IMR-90 (cell line): ENCODE data around the gene EML4. TPM values are rescaled to one million over a fixed set of nuclear protein-coding genes. Genes with fewer than 3 reads are reported as not detected.
A peak's percentile ranks its signal among the peaks of the same experiment; 100 is the strongest.

Experiments used
- ATAC-seq: fragments of 200-7000 bp; cut with Tn5 transposase; 2 replicates; pipeline ENCODE4 v1.9.1; 2020; ENCODE audit warnings: low read depth, mild to moderate bottlenecking, moderate library complexity
- BruUV-seq: library from RNA; stranded (reverse); fragments of 400-500 nt; replicated peaks from 2 replicates; lab custom pipeline; 2021; lab: Mats Ljungman, UMichigan
- CTCF ChIA-PET: fragments of 300-600 bp; formaldehyde crosslinking; extraction: SDS; loops from one replicate; lab custom pipeline; 2021; ENCODE audit warnings: antibody characterized with exemption; lab: Yijun Ruan, JAX
- POLR2A ChIA-PET: fragments of 300-600 bp; sonication (Branson Sonifier 250); formaldehyde crosslinking; loops from one replicate; lab custom pipeline; 2022; ENCODE audit warnings: antibody characterized with exemption; ENCODE audit not compliant: unreplicated experiment; lab: Charles Lee
- DNase-seq: peaks from one replicate; pipeline ENCODE4 v3.0.0; 2013
- H2AFZ ChIP-seq: replicated peaks from 2 replicates; pipeline ENCODE3; 2013; ENCODE audit warnings: low read length, mild to moderate bottlenecking; ENCODE audit not compliant: poor library complexity
- H2AK5ac ChIP-seq: 2 replicates; pipeline ENCODE4 v1.6.1; 2013; ENCODE audit warnings: low read depth, low read length, inconsistent platforms
- H2AK9ac ChIP-seq: replicated peaks from 2 replicates; pipeline ENCODE3; 2013; ENCODE audit warnings: mild to moderate bottlenecking, low read depth, low read length, moderate library complexity; ENCODE audit not compliant: poor library complexity
- H2BK120ac ChIP-seq: 2 replicates; pipeline ENCODE4 v1.6.1; 2013; ENCODE audit warnings: low read depth, low read length, inconsistent platforms
- H2BK15ac ChIP-seq: 3 replicates; pipeline ENCODE4 v1.6.1; 2013; ENCODE audit warnings: low read depth, low read length, inconsistent platforms
- H2BK20ac ChIP-seq: 2 replicates; pipeline ENCODE4 v1.6.1; 2013; ENCODE audit warnings: low read depth, mild to moderate bottlenecking, inconsistent platforms, low read length, moderate library complexity
- H2BK5ac ChIP-seq: 2 replicates; pipeline ENCODE4 v1.6.1; 2013; ENCODE audit warnings: mild to moderate bottlenecking, low read depth, low read length, inconsistent platforms; ENCODE audit not compliant: poor library complexity, severe bottlenecking
- H3K14ac ChIP-seq: replicated peaks from 2 replicates; pipeline ENCODE4 v1.6.1; 2013; ENCODE audit warnings: low read depth, low read length, inconsistent platforms
- H3K18ac ChIP-seq: 2 replicates; pipeline ENCODE4 v1.6.1; 2013; ENCODE audit warnings: low read depth, low read length, control low read depth
- H3K23ac ChIP-seq: 2 replicates; pipeline ENCODE4 v1.6.1; 2013; ENCODE audit warnings: low read depth, low read length, inconsistent platforms
- H3K27ac ChIP-seq: 2 replicates; pipeline ENCODE4 v1.5.1; 2013; ENCODE audit warnings: mild to moderate bottlenecking, control low read depth, low read length; ENCODE audit not compliant: insufficient read depth
- H3K27me3 ChIP-seq: 2 replicates; pipeline ENCODE4 v1.6.1; 2013; ENCODE audit warnings: low read length; ENCODE audit not compliant: control insufficient read depth, insufficient read depth
- H3K36me3 ChIP-seq: 2 replicates; pipeline ENCODE4 v1.6.1; 2013; ENCODE audit warnings: low read length, mixed read lengths; ENCODE audit not compliant: control insufficient read depth, insufficient read depth
- H3K4ac ChIP-seq: 2 replicates; pipeline ENCODE4 v1.6.1; 2013; ENCODE audit warnings: low read depth, low read length, inconsistent platforms
- H3K4me1 ChIP-seq: 2 replicates; pipeline ENCODE4 v1.6.1; 2013; ENCODE audit warnings: low read length, mixed read lengths; ENCODE audit not compliant: control insufficient read depth, insufficient read depth
- H3K4me2 ChIP-seq: 2 replicates; pipeline ENCODE4 v1.6.1; 2013; ENCODE audit warnings: low read depth, mild to moderate bottlenecking, control low read depth, low read length, moderate library complexity
- H3K4me3 ChIP-seq: 2 replicates; pipeline ENCODE4 v1.5.1; 2013; ENCODE audit warnings: low read depth, mild to moderate bottlenecking, control low read depth, low read length, moderate library complexity; ENCODE audit not compliant: insufficient read depth
- H3K56ac ChIP-seq: 2 replicates; pipeline ENCODE4 v1.6.1; 2013; ENCODE audit warnings: low read length, inconsistent platforms; ENCODE audit not compliant: insufficient read depth; ENCODE audit errors: extremely low read depth
- H3K79me1 ChIP-seq, 2 experiments: 2 replicates each; pipeline ENCODE4 v1.6.1; 2013; ENCODE audit warnings: low read length in 2 of 2, inconsistent platforms in 1 of 2, low read depth in 1 of 2
- H3K9ac ChIP-seq: 2 replicates; pipeline ENCODE4 v1.6.1; 2013; ENCODE audit warnings: low read depth, low read length, control low read depth
- H3K9me1 ChIP-seq: 2 replicates; pipeline ENCODE4 v1.6.1; 2013; ENCODE audit warnings: low read length, inconsistent platforms; ENCODE audit not compliant: insufficient read depth
- H3K9me3 ChIP-seq: 2 replicates; pipeline ENCODE4 v1.6.1; 2013; ENCODE audit warnings: low read length; ENCODE audit not compliant: control insufficient read depth, insufficient read depth
- H4K20me1 ChIP-seq: 2 replicates; pipeline ENCODE4 v1.6.1; 2013; ENCODE audit warnings: low read length, inconsistent platforms; ENCODE audit not compliant: insufficient read depth
- H4K5ac ChIP-seq: 2 replicates; pipeline ENCODE4 v1.6.1; 2013; ENCODE audit warnings: mild to moderate bottlenecking, low read depth, low read length, control low read depth
- H4K8ac ChIP-seq, 2 experiments: 2 replicates each; pipeline ENCODE4 v1.6.1; 2013; ENCODE audit warnings: low read depth in 2 of 2, low read length in 2 of 2, control low read depth in 1 of 2, inconsistent platforms in 1 of 2
- H4K91ac ChIP-seq: 2 replicates; pipeline ENCODE4 v1.6.1; 2013; ENCODE audit warnings: low read depth, low read length, inconsistent platforms; ENCODE audit not compliant: insufficient read depth
- CEBPB ChIP-seq: IDR thresholded peaks from 2 replicates; pipeline ENCODE4 v1.6.1; 2012; ENCODE audit warnings: low read depth, low read length, improper control_type of control experiment
- CHD1 ChIP-seq: IDR thresholded peaks from 2 replicates; pipeline ENCODE4 v1.6.1; 2012; ENCODE audit warnings: low read depth, low read length, improper control_type of control experiment
- WGBS, 2 experiments: methylation state at CpG; one replicate each; pipeline versions ENCODE4 v1.1.5 to v1.1.7; 2013; ENCODE audit warnings: missing lambda C conversion rate in 2 of 2; ENCODE audit not compliant: insufficient read length in 1 of 2; ENCODE audit errors: extremely low coverage in 2 of 2; 5-methylcytosine and 5-hydroxymethylcytosine counted together
- dilution Hi-C: fragments of 300-500 bp; cut with HindIII; formaldehyde crosslinking; loops from one replicate; pipeline ENCODE4 v1.14.3; 2018; ENCODE audit warnings: low sequenced_read_pairs; ENCODE audit not compliant: unreplicated experiment
- in situ Hi-C: fragments of 300-500 bp; cut with MboI; formaldehyde crosslinking; loops from 3 replicates; pipeline ENCODE4 v1.14.3; 2019; ENCODE audit warnings: low sequenced_read_pairs, inconsistent platforms, mixed read lengths
- intact Hi-C: fragments of 100-400 bp; cut with micrococcal nuclease; formaldehyde crosslinking; loops from 2 replicates; pipeline ENCODE4 v1.10.0; 2022
- polyA plus RNA-seq, 3 experiments: library from polyadenylated mRNA; depleted of rRNA; stranded (reverse); fragments of >200 nt; gene quantifications; 2 replicates each; pipeline ENCODE4 v1.2.3, GENCODE V29; 2012; ENCODE audit warnings: low replicate concordance in 1 of 3
- total RNA-seq: library from RNA; depleted of rRNA; stranded (reverse); fragments of >200 nt; gene quantifications from 2 replicates; pipeline ENCODE4 v1.2.3, GENCODE V29; 2012
- TF ChIP-seq, protein P1 (sequence below): fragments of 150-350 bp; IDR thresholded peaks from 2 replicates; pipeline ENCODE4 v1.6.1; 2016; ENCODE audit warnings: low read depth, mild to moderate bottlenecking, low read length, moderate library complexity, borderline replicate concordance
- TF ChIP-seq, protein P2 (sequence below): fragments of 150-350 bp; IDR thresholded peaks from 2 replicates; pipeline ENCODE4 v1.6.1; 2017; ENCODE audit warnings: mild to moderate bottlenecking, antibody characterized with exemption, low read length, low read depth

Gene EML4
- total and polyA plus RNA-seq, 2 of the 4 experiments (the other 2 are of a cell fraction): 29.7 to 73.7 TPM

DNA sequence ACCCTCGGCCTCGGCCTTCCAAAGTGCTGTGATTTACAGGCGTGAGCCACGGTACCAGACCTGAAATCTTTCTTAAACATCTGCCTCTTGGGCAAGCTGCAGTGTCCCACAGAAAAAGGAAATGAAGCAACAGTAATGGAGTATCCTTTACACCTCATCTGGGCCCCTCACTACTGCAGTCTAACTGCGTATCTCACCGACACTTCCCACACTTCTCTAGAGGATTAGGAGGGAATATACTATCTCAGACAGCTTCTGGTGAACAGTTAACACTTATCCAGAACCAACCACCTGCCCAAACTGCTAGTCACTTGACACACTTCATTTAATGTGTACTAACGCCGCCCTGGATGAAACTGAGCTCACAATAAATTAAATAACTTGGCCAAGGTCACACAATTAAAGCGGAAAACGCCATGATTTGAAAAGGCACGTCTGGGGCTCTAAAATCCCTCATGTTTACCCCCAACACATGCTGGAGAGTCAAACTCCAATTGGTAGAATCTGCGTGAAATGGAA, 190.9 kb downstream of the EML4 start:
- BruUV-seq: TSS peak; percentile 72
- Histone ChIP-seq H4K91ac (no peak overlapping the region), H3K4me3 (peak overlapping the region; percentile 86), H3K9ac (peak overlapping the region; percentile 92), H4K8ac (peak overlapping the region in 1 of 2 experiments; percentile 89; a peak in 1 of 4 replicates), H3K9me3 (no peaks in the 10 kb centered on the region), H2BK5ac (no peak overlapping the region), H3K4me1 (peaks cover 4% of the 10 kb centered on the region), H2BK15ac (no peak overlapping the region), H3K27me3 (peaks cover 2% of the 10 kb centered on the region), H4K20me1 (peaks cover 41% of the 10 kb centered on the region), H4K5ac (no peak overlapping the region; the same call in 1 of the 2 replicates), H2AK5ac (peak overlapping the region; percentile 29; the same call in 1 of the 2 replicates), H3K18ac (no peak overlapping the region), H3K4ac (peak overlapping the region; percentile 87), H3K79me1 (peaks cover 11 to 44% of the 10 kb centered on the region in 2 experiments), H3K4me2 (peak overlapping the region; percentile 99), H2AFZ (no peak overlapping the region), H2AK9ac (peak overlapping the region; percentile 96), H3K23ac (peak overlapping the region; percentile 63; the same call in 1 of the 2 replicates), H3K14ac (peak overlapping the region; percentile 80; the same call in 1 of the 2 replicates), H3K9me1 (peaks cover 10% of the 10 kb centered on the region), H2BK20ac (no peak overlapping the region), H3K27ac (peak overlapping the region; percentile 41; the same call in 1 of the 2 replicates), H3K56ac (peak overlapping the region; percentile 62; the same call in 1 of the 2 replicates), H2BK120ac (no peak overlapping the region), H3K36me3 (0 out of 2 replicates have a peak, but pooled peaks cover 1% of the 10 kb centered on the region)
- in situ Hi-C loops: no loop called here
- CTCF ChIA-PET: no interaction called here
- POLR2A ChIA-PET: no interaction called here
- 33% methylated on average over 4 of the region's 12 CpGs; no CpG with 5 or more reads in 1 of the 2 experiments for WGBS, 2 experiments
- TF ChIP-seq, protein P1, sequence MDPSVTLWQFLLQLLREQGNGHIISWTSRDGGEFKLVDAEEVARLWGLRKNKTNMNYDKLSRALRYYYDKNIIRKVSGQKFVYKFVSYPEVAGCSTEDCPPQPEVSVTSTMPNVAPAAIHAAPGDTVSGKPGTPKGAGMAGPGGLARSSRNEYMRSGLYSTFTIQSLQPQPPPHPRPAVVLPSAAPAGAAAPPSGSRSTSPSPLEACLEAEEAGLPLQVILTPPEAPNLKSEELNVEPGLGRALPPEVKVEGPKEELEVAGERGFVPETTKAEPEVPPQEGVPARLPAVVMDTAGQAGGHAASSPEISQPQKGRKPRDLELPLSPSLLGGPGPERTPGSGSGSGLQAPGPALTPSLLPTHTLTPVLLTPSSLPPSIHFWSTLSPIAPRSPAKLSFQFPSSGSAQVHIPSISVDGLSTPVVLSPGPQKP: no peak
- TF ChIP-seq, protein P2, sequence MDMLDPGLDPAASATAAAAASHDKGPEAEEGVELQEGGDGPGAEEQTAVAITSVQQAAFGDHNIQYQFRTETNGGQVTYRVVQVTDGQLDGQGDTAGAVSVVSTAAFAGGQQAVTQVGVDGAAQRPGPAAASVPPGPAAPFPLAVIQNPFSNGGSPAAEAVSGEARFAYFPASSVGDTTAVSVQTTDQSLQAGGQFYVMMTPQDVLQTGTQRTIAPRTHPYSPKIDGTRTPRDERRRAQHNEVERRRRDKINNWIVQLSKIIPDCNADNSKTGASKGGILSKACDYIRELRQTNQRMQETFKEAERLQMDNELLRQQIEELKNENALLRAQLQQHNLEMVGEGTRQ: no peak
- TF ChIP-seq CHD1 (no peak), CEBPB (peak; percentile 83)
- ATAC-seq (no peak), DNase-seq (peak; percentile 58)
- dilution Hi-C loops: no loop called here
- intact Hi-C loops: loop anchor here (5.0 to 10.0 kb wide), 3 partner anchors 62 to 505 kb away; no protein-coding TSS in a partner anchor
